Measurements from ENCODE around the gene GALK1. TPM values are rescaled to one million over a fixed set of nuclear protein-coding genes. Genes with fewer than 3 reads are reported as not detected.

GALK1 gene
- total and polyA plus RNA-seq, 2 of the 13 experiments (the other 11 are each of a cell fraction or from before 2014, with no cell fraction given) = 59.9 to 93.6 TPM

- no peak for TF ChIP-seq ZSCAN30 (CRISPR knock-in tag; IDR thresholded peaks at IDR 0.05)
- no peak for TF ChIP-seq ATF3 (CRISPR knock-in tag; IDR thresholded peaks at IDR 0.05)
- no peak for TF ChIP-seq ZNF329 (CRISPR knock-in tag; IDR thresholded peaks at IDR 0.05; ENCODE audit: low read depth)
- no peak for TF ChIP-seq ATM (IDR thresholded peaks at IDR 0.05; ENCODE audit: borderline replicate concordance)
- H3K27me3 ChIP-seq (ENCODE audit: control insufficient read depth in 1 of 2, insufficient read depth in 2 of 2, low read length in 2 of 2) = peaks cover 0 to 4% of the 10 kb centered on the region in 2 experiments; a peak in 2 of 5 replicates
- no peaks in the 10 kb centered on the region for H3K79me2 ChIP-seq (ENCODE audit: insufficient read depth, low read length)
- in situ Hi-C loops (cut with HindIII; ENCODE audit: extremely low pct_ligation_motif_present, low pct_unique_long_range_greater_than_20kb) = no loop called here
- no TSS peak for BruUV-seq (replicated peaks)
- 62% methylated on average over 16 of the region's 17 CpGs for WGBS (ENCODE audit: low lambda C conversion rate)
- no peak overlapping the region for H3K27ac ChIP-seq (ENCODE audit: extremely low read length, insufficient read depth, low read length)
- intact Hi-C loops (cut with micrococcal nuclease; ENCODE audit: unreplicated experiment) = no loop called here
- H3K4me3 ChIP-seq (replicated peaks in 1 of 3; ENCODE audit: insufficient read depth in 1 of 3, low read depth in 2 of 3, low read length in 3 of 3) = peak overlapping the region in 1 of 3 experiments; percentile 49; a peak in 1 of 6 replicates
- H3K36me3 ChIP-seq (replicated peaks in 1 of 2; ENCODE audit: control insufficient read depth in 1 of 2, insufficient read depth in 2 of 2, low read length in 2 of 2) = no peaks in the 10 kb centered on the region
- peak overlapping the region; percentile 50 for H3K9ac ChIP-seq (ENCODE audit: insufficient read depth, low read depth, low read length)
- ATAC-seq = 0 out of 3 replicates have a peak, but pooled peaks have one; percentile 2
- H3K4me2 ChIP-seq (ENCODE audit: low read depth, low read length) = peak overlapping the region; percentile 59
- peaks cover 39% of the 10 kb centered on the region for H3K4me1 ChIP-seq (ENCODE audit: insufficient read depth, low read length)
- H4K20me1 ChIP-seq (ENCODE audit: insufficient read depth, low read length) = no peaks in the 10 kb centered on the region
- DNase-seq (ENCODE audit: low spot score) = no peak
- CTCF ChIA-PET (ENCODE audit: low intra/inter-chr PET ratio, low total read pairs) = interaction anchor here (1.2 kb wide), 1 partner anchor 66 kb away, joined by 3 read pairs; no protein-coding TSS in a partner anchor
- H3K9me3 ChIP-seq (ENCODE audit: low read length) = no peaks in the 10 kb centered on the region
- POLR2A ChIA-PET = interaction anchor here (0.9 kb wide), 1 partner anchor 40 kb away, joined by 3 read pairs; no protein-coding TSS in a partner anchor
- FAIRE-seq = no peak
- H2AFZ ChIP-seq (ENCODE audit: low read length) = no peak overlapping the region
Observed at GRCh38 chr17:75740215-75740614, 24.8 kb downstream of the GALK1 start.

GRCh38 chr17:75739801-75740200, 25.2 kb downstream of the GALK1 start:
- no peak overlapping the region for H3K4me3 ChIP-seq (replicated peaks in 1 of 3; ENCODE audit: insufficient read depth in 1 of 3, low read depth in 2 of 3, low read length in 3 of 3)
- in situ Hi-C loops (cut with HindIII; ENCODE audit: extremely low pct_ligation_motif_present, low pct_unique_long_range_greater_than_20kb) (no loop called here), intact Hi-C loops (cut with micrococcal nuclease; ENCODE audit: unreplicated experiment) (no loop called here)
- no peaks in the 10 kb centered on the region for H3K36me3 ChIP-seq (replicated peaks in 1 of 2; ENCODE audit: control insufficient read depth in 1 of 2, insufficient read depth in 2 of 2, low read length in 2 of 2)
- H3K9me3 ChIP-seq (ENCODE audit: low read length) = no peaks in the 10 kb centered on the region
- H2AFZ ChIP-seq (ENCODE audit: low read length) = no peak overlapping the region
- no peak overlapping the region for H3K9ac ChIP-seq (ENCODE audit: insufficient read depth, low read depth, low read length)
- H3K4me2 ChIP-seq (ENCODE audit: low read depth, low read length) = no peak overlapping the region
- DNase-seq (ENCODE audit: low spot score) (no peak), FAIRE-seq (no peak), ATAC-seq (no peak)
- H4K20me1 ChIP-seq (ENCODE audit: insufficient read depth, low read length) = no peaks in the 10 kb centered on the region
- peaks cover 0 to 4% of the 10 kb centered on the region in 2 experiments; a peak in 2 of 5 replicates for H3K27me3 ChIP-seq (ENCODE audit: control insufficient read depth in 1 of 2, insufficient read depth in 2 of 2, low read length in 2 of 2)
- no peaks in the 10 kb centered on the region for H3K79me2 ChIP-seq (ENCODE audit: insufficient read depth, low read length)
- H3K27ac ChIP-seq (ENCODE audit: extremely low read length, insufficient read depth, low read length) = no peak overlapping the region
- no TSS peak for BruUV-seq (replicated peaks)
- H3K4me1 ChIP-seq (ENCODE audit: insufficient read depth, low read length) = peaks cover 43% of the 10 kb centered on the region
- 66% methylated on average over 3 of the region's 14 CpGs for WGBS (ENCODE audit: low lambda C conversion rate)
- ChIA-PET POLR2A (no interaction called here), CTCF (ENCODE audit: low intra/inter-chr PET ratio, low total read pairs) (no interaction called here)
- TF ChIP-seq GABPA (IDR thresholded peaks at IDR 0.05; ENCODE audit: low read depth, low read length) = no peak
- no peak for TF ChIP-seq GABPA (CRISPR knock-in tag; IDR thresholded peaks at IDR 0.05; ENCODE audit: low read depth)
- TF ChIP-seq MYPOP (CRISPR knock-in tag; IDR thresholded peaks at IDR 0.05) = no peak
- TF ChIP-seq, protein P1, sequence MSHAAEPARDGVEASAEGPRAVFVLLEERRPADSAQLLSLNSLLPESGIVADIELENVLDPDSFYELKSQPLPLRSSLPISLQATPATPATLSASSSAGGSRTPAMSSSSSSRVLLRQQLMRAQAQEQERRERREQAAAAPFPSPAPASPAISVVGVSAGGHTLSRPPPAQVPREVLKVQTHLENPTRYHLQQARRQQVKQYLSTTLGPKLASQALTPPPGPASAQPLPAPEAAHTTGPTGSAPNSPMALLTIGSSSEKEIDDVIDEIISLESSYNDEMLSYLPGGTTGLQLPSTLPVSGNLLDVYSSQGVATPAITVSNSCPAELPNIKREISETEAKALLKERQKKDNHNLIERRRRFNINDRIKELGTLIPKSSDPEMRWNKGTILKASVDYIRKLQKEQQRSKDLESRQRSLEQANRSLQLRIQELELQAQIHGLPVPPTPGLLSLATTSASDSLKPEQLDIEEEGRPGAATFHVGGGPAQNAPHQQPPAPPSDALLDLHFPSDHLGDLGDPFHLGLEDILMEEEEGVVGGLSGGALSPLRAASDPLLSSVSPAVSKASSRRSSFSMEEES (CRISPR knock-in tag; IDR thresholded peaks at IDR 0.05) = no peak
- TF ChIP-seq ASH2L (IDR thresholded peaks at IDR 0.05; ENCODE audit: insufficient read length, low read depth, low read length) = no peak
- no peak for TF ChIP-seq FOXM1 (CRISPR knock-in tag; IDR thresholded peaks at IDR 0.05)
- TF ChIP-seq EP300 (IDR thresholded peaks at IDR 0.05; ENCODE audit: low read depth in 2 of 2, low read length in 2 of 2) = no peak
- no peak for TF ChIP-seq EP300 (CRISPR knock-in tag; IDR thresholded peaks at IDR 0.05; ENCODE audit: borderline replicate concordance)
- TF ChIP-seq ZFP37 (CRISPR knock-in tag; IDR thresholded peaks at IDR 0.05; ENCODE audit: borderline replicate concordance) = no peak
- no peak for TF ChIP-seq ZNF749 (CRISPR knock-in tag; IDR thresholded peaks at IDR 0.05; ENCODE audit: borderline replicate concordance)
- no peak for TF ChIP-seq ZNF550 (CRISPR knock-in tag; IDR thresholded peaks at IDR 0.05; ENCODE audit: borderline replicate concordance)
- no peak for TF ChIP-seq CREM (IDR thresholded peaks at IDR 0.05)
- TF ChIP-seq CREM (CRISPR knock-in tag; IDR thresholded peaks at IDR 0.05) = no peak
- no peak for TF ChIP-seq ZNF775 (CRISPR knock-in tag; IDR thresholded peaks at IDR 0.05; ENCODE audit: borderline replicate concordance)

Data from HepG2 (cell line).